MM.1S (cell line): Measurements from ENCODE around the gene MET.

Experiments
- DNase-seq: peaks from one replicate; pipeline ENCODE4 v3.0.0-alpha.2; 2015
- H2AFZ ChIP-seq: fragments of 300-600 bp; sonication (generic); 2 replicates; pipeline ENCODE4 v1.6.0; 2016; ENCODE audit warnings: antibody characterized with exemption, low read length
- H3F3A ChIP-seq: fragments of 300-600 bp; sonication (generic); 2 replicates; pipeline ENCODE4 v1.6.1; 2016; ENCODE audit warnings: mild to moderate bottlenecking, antibody characterized with exemption, low read length, moderate library complexity, mixed read lengths; ENCODE audit not compliant: insufficient read depth
- H3K27ac ChIP-seq: fragments of 300-600 bp; sonication (generic); 2 replicates; pipeline ENCODE4 v1.5.1; 2016; ENCODE audit warnings: mild to moderate bottlenecking, low read length
- H3K27me3 ChIP-seq: fragments of 300-600 bp; sonication (generic); replicated peaks from 2 replicates; pipeline ENCODE4 v1.6.0; 2016; ENCODE audit warnings: low read length; ENCODE audit not compliant: insufficient read depth
- H3K36me3 ChIP-seq: fragments of 300-600 bp; sonication (generic); replicated peaks from 2 replicates; pipeline ENCODE4 v1.6.1; 2016; ENCODE audit warnings: mild to moderate bottlenecking, low read length, mixed read lengths; ENCODE audit not compliant: insufficient read depth
- H3K4me1 ChIP-seq: fragments of 300-600 bp; sonication (generic); 2 replicates; pipeline ENCODE4 v1.6.1; 2016; ENCODE audit warnings: low read length, mixed read lengths
- H3K4me2 ChIP-seq: fragments of 300-600 bp; sonication (generic); 2 replicates; pipeline ENCODE4 v1.6.0; 2016; ENCODE audit warnings: low read depth, low read length
- H3K4me3 ChIP-seq: fragments of 300-600 bp; sonication (generic); 2 replicates; pipeline ENCODE4 v1.5.1; 2016; ENCODE audit warnings: low read length, mixed read lengths
- H3K79me2 ChIP-seq: fragments of 300-600 bp; sonication (generic); 2 replicates; pipeline ENCODE4 v1.6.1; 2016; ENCODE audit warnings: mixed run types, low read length, mixed read lengths
- H3K9ac ChIP-seq: fragments of 300-600 bp; sonication (generic); 2 replicates; pipeline ENCODE4 v1.6.1; 2016; ENCODE audit warnings: low read length, mixed read lengths
- H3K9me2 ChIP-seq: fragments of 300-600 bp; sonication (generic); replicated peaks from 2 replicates; pipeline ENCODE4 v1.6.1; 2016; ENCODE audit warnings: mild to moderate bottlenecking, low read length, mixed read lengths; ENCODE audit not compliant: insufficient read depth
- H3K9me3 ChIP-seq: fragments of 300-600 bp; sonication (generic); replicated peaks from 2 replicates; pipeline ENCODE4 v1.6.1; 2016; ENCODE audit warnings: mild to moderate bottlenecking, low read length, mixed read lengths; ENCODE audit not compliant: insufficient read depth
- H4K20me1 ChIP-seq: fragments of 300-600 bp; sonication (generic); 2 replicates; pipeline ENCODE4 v1.6.1; 2016; ENCODE audit warnings: mild to moderate bottlenecking, low read length, moderate library complexity, mixed read lengths; ENCODE audit not compliant: insufficient read depth
- CTCF ChIP-seq: fragments of 300-600 bp; sonication (generic); IDR thresholded peaks from 2 replicates; pipeline ENCODE4 v1.5.1; 2016; ENCODE audit warnings: antibody characterized with exemption, low read length, mixed read lengths
- EZH2 ChIP-seq: fragments of 300-600 bp; sonication (generic); optimal IDR thresholded peaks from 2 replicates; pipeline ENCODE3; 2017; ENCODE audit warnings: low read depth, mild to moderate bottlenecking, antibody characterized with exemption, low read length, mixed read lengths
- EZH2phosphoT487 ChIP-seq: fragments of 300-600 bp; sonication (generic); IDR thresholded peaks from 2 replicates; pipeline ENCODE4 v1.6.1; 2018; ENCODE audit warnings: antibody characterized with exemption, low read length

Gene MET

GRCh38 chr7:116713500-116713899 is 41.5 kb downstream of the MET start:
- no peaks in the 10 kb centered on the region for H3K9me2 ChIP-seq
- no peak overlapping the region for H3K27ac ChIP-seq
- DNase-seq: no peak
- H3K4me1 ChIP-seq: no peaks in the 10 kb centered on the region
- no peaks in the 10 kb centered on the region for H3K79me2 ChIP-seq
- no peak overlapping the region for H2AFZ ChIP-seq
- H3K36me3 ChIP-seq: no peaks in the 10 kb centered on the region
- no peaks in the 10 kb centered on the region for H3K9me3 ChIP-seq
- no peak overlapping the region for H3K9ac ChIP-seq
- no peak overlapping the region for H3K4me2 ChIP-seq
- H3K27me3 ChIP-seq: no peaks in the 10 kb centered on the region
- no peaks in the 10 kb centered on the region for H4K20me1 ChIP-seq
- no peak overlapping the region for H3K4me3 ChIP-seq
- TF ChIP-seq EZH2phosphoT487: no peak
- TF ChIP-seq EZH2: no peak
- TF ChIP-seq CTCF: no peak
- H3F3A ChIP-seq: no peaks in the 10 kb centered on the region

- H3K4me3 ChIP-seq: no peak overlapping the region
- H3K4me1 ChIP-seq: no peaks in the 10 kb centered on the region
- no peaks in the 10 kb centered on the region for H3K79me2 ChIP-seq
Measured at GRCh38 chr7:116713918-116714317, 41.9 kb downstream of the MET start.

GRCh38 chr7:116715077-116715476 is 43.1 kb downstream of the MET start:
- Histone ChIP-seq H3K9ac (no peak overlapping the region), H3K27me3 (no peaks in the 10 kb centered on the region), H3K9me2 (no peaks in the 10 kb centered on the region), H4K20me1 (no peaks in the 10 kb centered on the region), H3K36me3 (no peaks in the 10 kb centered on the region), H3K4me2 (no peak overlapping the region), H3K79me2 (no peaks in the 10 kb centered on the region), H3K4me1 (no peaks in the 10 kb centered on the region), H3K4me3 (no peak overlapping the region), H2AFZ (no peak overlapping the region), H3K9me3 (no peaks in the 10 kb centered on the region), H3F3A (no peaks in the 10 kb centered on the region), H3K27ac (no peak overlapping the region)
- no peak for TF ChIP-seq CTCF
- no peak for TF ChIP-seq EZH2phosphoT487
- TF ChIP-seq EZH2: no peak
- no peak for DNase-seq

More at GRCh38 chr7:116713918-116714317, 41.9 kb downstream of the MET start:
- Histone ChIP-seq H3K9ac (no peak overlapping the region), H3K27ac (no peak overlapping the region), H3K9me2 (no peaks in the 10 kb centered on the region), H3K4me2 (no peak overlapping the region), H3K27me3 (no peaks in the 10 kb centered on the region), H4K20me1 (no peaks in the 10 kb centered on the region), H2AFZ (no peak overlapping the region), H3F3A (no peaks in the 10 kb centered on the region), H3K9me3 (no peaks in the 10 kb centered on the region), H3K36me3 (no peaks in the 10 kb centered on the region)
- no peak for DNase-seq
- TF ChIP-seq EZH2: no peak
- no peak for TF ChIP-seq EZH2phosphoT487
- no peak for TF ChIP-seq CTCF
